Left ventricle myocardium inferior (tissue), 1 donor: ENCODE data around the gene ETFBKMT. TPM values are rescaled to one million over a fixed set of nuclear protein-coding genes. Genes with fewer than 3 reads are reported as not detected.
A peak's percentile ranks its signal among the peaks of the same experiment; 100 is the strongest.

Source experiments
- DNase-seq: peaks from one replicate; pipeline ENCODE4 v3.0.0-alpha.2; 2020
- H3K27ac ChIP-seq: fragments of 200-600 bp; replicated peaks from 2 replicates; pipeline ENCODE4 v1.8.0; 2021
- H3K27me3 ChIP-seq: fragments of 200-600 bp; 2 replicates; pipeline ENCODE4 v1.8.0; 2021; ENCODE audit warnings: low read depth
- H3K36me3 ChIP-seq: fragments of 200-600 bp; 2 replicates; pipeline ENCODE4 v1.8.0; 2021
- H3K4me1 ChIP-seq: fragments of 200-600 bp; 2 replicates; pipeline ENCODE4 v1.8.0; 2021
- H3K4me3 ChIP-seq: fragments of 200-600 bp; 2 replicates; pipeline ENCODE4 v1.8.0; 2021; ENCODE audit warnings: mild to moderate bottlenecking, moderate library complexity
- H3K9me3 ChIP-seq: fragments of 200-600 bp; replicated peaks from 2 replicates; pipeline ENCODE4 v1.8.0; 2021
- CTCF ChIP-seq: fragments of 200-600 bp; IDR thresholded peaks from 2 replicates; pipeline ENCODE4 v1.8.0; 2021; ENCODE audit warnings: antibody characterized with exemption, mild to moderate bottlenecking, borderline replicate concordance
- intact Hi-C: fragments of 100-400 bp; cut with micrococcal nuclease; formaldehyde crosslinking; loops from one replicate; pipeline ENCODE4 v1.11.0; 2022
- long read RNA-seq: library from polyadenylated mRNA; unstranded; transcript quantifications from one replicate; pipeline ENCODE4 v2.0.0, GENCODE V29; 2021
- total RNA-seq: library from RNA; stranded (reverse); fragmentation: NEBNext Ultra II Directional; extraction: Animal tissue kit (Norgen Biotek cat#: 25700); gene quantifications from one replicate; pipeline ENCODE4 v1.2.1, GENCODE V29; 2021
- donor health status: DM: no; HTN: yes; CAD: no; lungs with severe emphysema.

ETFBKMT gene
- 6.6 TPM for total RNA-seq
- long read RNA-seq, full-length matches to known transcripts: 10 of 12 reads
- long read RNA-seq, partial matches to known transcripts: 0 of 12 reads
- long read RNA-seq, other reads (novel, unspliced or antisense): 2 of 12 reads

DNA sequence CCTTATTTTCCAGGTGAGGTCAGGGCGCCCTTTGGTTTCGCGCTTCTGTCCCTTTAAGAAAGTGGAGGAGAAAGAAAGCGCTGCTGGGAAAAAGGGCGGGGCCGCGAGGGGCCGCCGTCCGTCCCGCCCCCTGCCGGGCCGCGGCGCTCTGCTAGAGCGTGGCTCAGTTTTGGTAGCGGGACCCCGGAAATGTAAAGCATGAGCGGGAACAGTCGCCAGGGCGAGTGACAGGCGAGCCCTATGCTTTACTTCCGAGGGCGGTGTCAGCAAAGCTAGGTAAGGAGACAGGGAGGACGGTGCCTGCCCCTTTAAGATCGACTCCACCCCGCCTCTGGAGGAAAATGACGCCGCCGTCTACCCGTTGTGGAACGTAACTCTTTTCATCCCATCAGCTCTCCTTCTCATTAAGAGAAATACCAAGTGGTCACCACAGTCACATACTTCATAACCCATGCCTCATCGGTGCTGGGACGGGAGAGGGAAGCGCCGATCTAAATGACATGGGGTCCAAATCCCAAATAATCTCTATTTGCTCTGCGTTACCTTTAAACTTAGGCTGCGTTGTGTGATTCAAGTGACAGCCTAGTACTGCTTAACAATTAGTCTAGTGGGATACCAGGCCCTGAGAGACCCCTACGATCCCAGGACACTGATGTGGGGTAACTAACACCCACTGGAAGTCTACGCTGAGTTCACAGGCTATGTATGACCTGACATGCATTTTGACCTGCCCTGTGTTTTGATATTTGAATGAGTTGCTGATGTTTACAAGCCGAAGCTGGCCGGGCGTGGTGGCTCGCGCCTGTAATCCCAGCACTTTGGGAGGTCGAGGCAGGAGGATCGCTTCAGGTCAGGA is at the start of gene ETFBKMT:
Gene ETFBKMT, plus strand, starts transcription at position 602 of the 856 bp plus-strand sequence. CDS start 2,266 bp downstream, outside the sequence.
- Histone ChIP-seq H3K4me3 (peak within 1 kb of the TSS; percentile 86), H3K27ac (peak within 1 kb of the TSS; percentile 98), H3K4me1 (peaks cover 28% of the 10 kb centered on the region), H3K36me3 (peaks cover 16% of the 10 kb centered on the region), H3K9me3 (no peaks in the 10 kb centered on the region), H3K27me3 (no peaks in the 10 kb centered on the region)
- DNase-seq: peak; percentile 84
- peak; percentile 67 for TF ChIP-seq CTCF
- intact Hi-C loops: loop anchor here (10.0 kb wide), 1 partner anchor 645 kb away; no protein-coding TSS in a partner anchor

GRCh38 chr12:31612819-31613218 is 46.7 kb upstream of the ETFBKMT start:
- Histone ChIP-seq H3K4me3 (no peak overlapping the region), H3K27ac (no peak overlapping the region), H3K27me3 (no peaks in the 10 kb centered on the region), H3K36me3 (no peaks in the 10 kb centered on the region), H3K4me1 (no peaks in the 10 kb centered on the region), H3K9me3 (peaks cover 21% of the 10 kb centered on the region)
- intact Hi-C loops: no loop called here
- no peak for DNase-seq
- TF ChIP-seq CTCF: no peak

DNA sequence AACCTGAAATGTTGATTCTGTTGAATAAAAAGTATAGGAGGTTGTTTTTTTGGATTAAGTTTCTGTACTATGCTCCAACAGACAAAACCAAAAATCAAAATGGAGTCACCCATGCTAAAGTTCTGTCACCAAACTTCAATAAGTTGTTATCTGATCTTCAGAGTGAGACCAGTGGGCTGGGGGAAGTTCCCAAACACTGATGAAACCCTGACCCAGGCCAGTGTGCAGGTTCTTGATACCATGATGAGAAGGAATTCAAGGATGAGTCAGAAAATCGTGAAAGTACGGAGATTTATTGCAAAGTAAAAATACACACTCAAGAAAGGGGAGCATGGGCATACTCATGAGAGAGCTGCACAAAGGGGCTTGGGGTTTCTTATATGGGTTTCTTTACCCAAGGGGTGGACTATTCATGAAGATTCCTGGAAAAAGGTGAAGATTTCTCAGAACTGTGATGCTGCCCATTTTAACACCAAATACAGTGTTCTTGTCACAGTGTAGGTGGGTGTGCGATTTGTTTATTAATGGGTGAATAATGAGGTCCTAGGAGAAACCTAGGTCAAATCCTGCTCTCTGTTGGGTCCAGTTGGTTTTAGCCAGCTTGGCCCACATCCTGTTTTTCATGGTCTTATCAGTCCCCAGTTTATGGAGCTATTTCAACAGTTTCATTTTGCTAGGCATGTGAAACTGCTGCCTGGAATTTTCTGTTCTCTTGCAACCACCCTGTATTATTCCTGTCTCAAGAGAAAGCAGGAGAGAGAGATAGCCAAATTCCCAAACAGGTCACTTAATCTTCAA is 41.1 kb upstream of the ETFBKMT start:
- H3K4me3 ChIP-seq: no peak overlapping the region
- no peak for TF ChIP-seq CTCF
- H3K27ac ChIP-seq: peak overlapping the region; percentile 16
- H3K27me3 ChIP-seq: no peaks in the 10 kb centered on the region
- no peaks in the 10 kb centered on the region for H3K9me3 ChIP-seq
- peaks cover 10% of the 10 kb centered on the region for H3K4me1 ChIP-seq
- no peaks in the 10 kb centered on the region for H3K36me3 ChIP-seq
- intact Hi-C loops: no loop called here
- DNase-seq: no peak

- H3K36me3 ChIP-seq: no peaks in the 10 kb centered on the region
- no peaks in the 10 kb centered on the region for H3K27me3 ChIP-seq
- H3K4me1 ChIP-seq: peaks cover 10% of the 10 kb centered on the region
- intact Hi-C loops: no loop called here
- H3K4me3 ChIP-seq: no peak overlapping the region
- TF ChIP-seq CTCF: no peak
- no peaks in the 10 kb centered on the region for H3K9me3 ChIP-seq
- DNase-seq: no peak
- no peak overlapping the region for H3K27ac ChIP-seq
These were observed 39.2 kb upstream of the ETFBKMT start for GRCh38 chr12:31620311-31620710.

- no peak for TF ChIP-seq CTCF
- no peaks in the 10 kb centered on the region for H3K9me3 ChIP-seq
- no peaks in the 10 kb centered on the region for H3K27me3 ChIP-seq
- H3K27ac ChIP-seq: no peak overlapping the region
- H3K4me3 ChIP-seq: no peak overlapping the region
- no peak for DNase-seq
- intact Hi-C loops: no loop called here
- H3K36me3 ChIP-seq: no peaks in the 10 kb centered on the region
- H3K4me1 ChIP-seq: peaks cover 10% of the 10 kb centered on the region
These were observed 37.5 kb upstream of the ETFBKMT start for GRCh38 chr12:31622038-31622437.
